HG03095 (cell line): ENCODE data around the gene LMBR1.

Experiments used
- ATAC-seq: cut with Tn5 transposase; IDR thresholded peaks from one replicate; pipeline ENCODE4 v1.9.1; 2021; ENCODE audit warnings: moderate library complexity; ENCODE audit not compliant: unreplicated experiment

LMBR1 gene

GRCh38 chr7:156634117-156634516 is 258.9 kb downstream of the LMBR1 start:
- ATAC-seq: no peak

GRCh38 chr7:156629873-156630272 is 263.1 kb downstream of the LMBR1 start:
- no peak for ATAC-seq

GRCh38 chr7:156628562-156628961 is 264.4 kb downstream of the LMBR1 start:
- ATAC-seq: no peak
